Parathyroid adenoma (tissue), 2 donors: ENCODE data around the gene CTAGE9.

Experiments used
- H2AFZ ChIP-seq: fragments of 300-600 bp; sonication (generic); one replicate; pipeline ENCODE4 v1.7.0; 2017; ENCODE audit warnings: antibody characterized with exemption, mild to moderate bottlenecking
- H3K27ac ChIP-seq: fragments of 300-600 bp; sonication (generic); one replicate; pipeline ENCODE4 v1.7.0; 2017
- H3K27me3 ChIP-seq: fragments of 300-600 bp; sonication (generic); one replicate; pipeline ENCODE4 v1.7.0; 2017; ENCODE audit warnings: low read length; ENCODE audit not compliant: control insufficient read depth, insufficient read depth
- H3K36me3 ChIP-seq: fragments of 300-600 bp; sonication (generic); one replicate; pipeline ENCODE4 v1.7.0; 2017; ENCODE audit warnings: low read length; ENCODE audit not compliant: control insufficient read depth, insufficient read depth
- H3K4me1 ChIP-seq: fragments of 300-600 bp; sonication (generic); one replicate; pipeline ENCODE4 v1.7.0; 2017; ENCODE audit warnings: control low read depth
- H3K4me2 ChIP-seq: fragments of 300-600 bp; sonication (generic); one replicate; pipeline ENCODE4 v1.7.0; 2017; ENCODE audit warnings: low read length
- H3K4me3 ChIP-seq: fragments of 300-600 bp; sonication (generic); one replicate; pipeline ENCODE4 v1.7.0; 2017; ENCODE audit warnings: low read depth, low read length
- H3K79me2 ChIP-seq: fragments of 300-600 bp; sonication (generic); one replicate; pipeline ENCODE4 v1.7.0; 2017; ENCODE audit warnings: control low read depth
- H3K9ac ChIP-seq: fragments of 300-600 bp; sonication (generic); one replicate; pipeline ENCODE4 v1.7.0; 2017; ENCODE audit warnings: mild to moderate bottlenecking
- H3K9me3 ChIP-seq: fragments of 300-600 bp; sonication (generic); one replicate; pipeline ENCODE4 v1.7.0; 2017; ENCODE audit warnings: low read length; ENCODE audit not compliant: control insufficient read depth
- CTCF ChIP-seq: fragments of 300-600 bp; sonication (generic); IDR thresholded peaks from one replicate; pipeline ENCODE4 v1.7.0; 2017; ENCODE audit warnings: antibody characterized with exemption, mild to moderate bottlenecking
- donor health status: primary hyperparathyroidism.

The CTAGE9 gene

GRCh38 chr6:131660195-131660594, 50.6 kb downstream of the CTAGE9 start:
- no peak overlapping the region for H3K9ac ChIP-seq
- H2AFZ ChIP-seq = no peak overlapping the region
- H3K27me3 ChIP-seq = no peaks in the 10 kb centered on the region
- H3K4me3 ChIP-seq = no peak overlapping the region
- H3K27ac ChIP-seq = no peak overlapping the region
- TF ChIP-seq CTCF = no peak
- no peaks in the 10 kb centered on the region for H3K79me2 ChIP-seq
- H3K9me3 ChIP-seq = no peaks in the 10 kb centered on the region
- no peaks in the 10 kb centered on the region for H3K36me3 ChIP-seq
- no peak overlapping the region for H3K4me2 ChIP-seq
- no peaks in the 10 kb centered on the region for H3K4me1 ChIP-seq
